UCSD-AML1 (cell line): Measurements from ENCODE around the gene RASL10B.

Experiments used
- DNase-seq: peaks from one replicate; lab custom pipeline; 2025; ENCODE audit not compliant: unreplicated experiment; lab: John Stamatoyannopoulos, UW

RASL10B gene

DNA sequence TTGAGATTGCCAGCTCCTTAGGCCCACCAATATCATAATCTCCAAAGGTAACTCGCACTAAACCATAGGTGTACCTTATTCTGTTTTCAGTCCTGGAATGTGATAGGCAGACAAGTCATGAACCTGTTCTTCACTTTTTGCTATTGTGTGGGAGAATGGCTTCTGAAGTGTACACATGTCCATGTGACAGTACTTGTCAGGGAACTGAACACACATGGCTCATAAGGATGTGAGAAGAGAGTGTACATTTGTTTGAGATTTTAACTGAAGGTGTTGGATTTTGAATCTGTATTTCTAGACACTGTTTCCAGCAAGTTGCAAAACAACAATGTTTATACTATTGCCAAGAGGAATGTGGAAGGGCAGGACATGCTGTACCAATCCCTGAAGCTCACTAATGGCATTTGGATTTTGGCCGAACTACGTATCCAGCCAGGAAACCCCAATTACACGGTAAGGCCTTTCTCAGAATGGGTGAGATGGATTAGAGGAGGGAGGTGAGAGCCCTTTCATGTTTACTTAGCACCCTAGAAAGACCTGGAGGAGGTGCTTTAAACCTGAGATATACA is 14.5 kb upstream of the RASL10B start:
- no peak for DNase-seq

DNA sequence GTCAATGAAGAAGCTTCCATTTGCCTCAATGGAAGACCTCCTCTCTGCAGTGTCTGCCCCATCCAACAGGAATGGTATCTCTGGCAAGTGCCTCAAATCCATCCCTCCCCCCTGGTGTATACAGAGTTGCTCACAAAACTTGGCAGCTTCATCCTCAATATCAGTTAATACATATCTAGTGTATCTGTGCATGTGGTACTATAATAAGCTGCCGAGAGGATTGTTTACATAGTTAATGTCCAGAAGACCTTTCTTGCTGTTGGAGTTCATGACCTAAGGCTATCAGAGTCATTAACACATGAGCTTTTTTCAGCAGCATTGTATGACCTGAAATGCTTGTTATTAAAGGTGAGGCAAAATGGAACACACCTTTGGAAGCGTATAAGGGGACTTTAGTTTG is 14.0 kb upstream of the RASL10B start:
- no peak for DNase-seq

DNA sequence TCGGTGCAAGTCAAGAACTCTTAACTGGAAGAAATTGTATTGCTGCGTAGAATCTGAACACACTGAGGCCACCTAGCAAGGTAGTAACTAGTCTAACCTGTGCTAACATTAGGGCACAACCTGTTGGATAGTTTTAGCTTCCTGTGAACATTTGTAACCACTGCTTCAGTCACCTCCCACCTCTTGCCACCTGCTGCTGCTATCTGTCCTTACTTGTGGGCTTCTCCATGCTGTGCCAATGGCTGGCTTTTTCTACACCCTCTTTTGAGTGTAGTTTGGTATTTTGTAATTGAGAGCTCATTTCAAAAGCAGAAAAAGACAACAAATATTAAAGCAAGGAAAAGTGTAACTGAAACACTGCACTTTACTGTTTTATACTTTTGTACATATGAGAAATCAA is 7.7 kb upstream of the RASL10B start:
- no peak for DNase-seq

DNA sequence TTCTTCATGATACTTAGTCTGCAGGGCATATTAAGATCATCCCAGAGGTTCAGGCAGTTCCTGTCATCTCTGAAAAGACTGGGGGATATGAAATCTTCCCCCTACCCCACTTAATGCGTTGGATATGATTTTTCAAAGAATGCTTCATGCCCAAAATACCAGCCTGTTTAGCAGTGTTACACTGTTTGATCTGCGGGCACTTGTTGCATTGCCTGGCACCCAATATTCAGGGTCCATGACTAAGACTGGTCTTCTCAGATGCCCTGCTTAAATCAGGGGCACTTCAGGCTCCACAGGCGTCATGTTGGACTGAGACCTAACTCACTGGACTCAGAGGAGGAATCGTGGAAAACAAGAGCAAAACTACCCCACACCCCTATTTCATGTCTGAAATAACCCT is 6.4 kb upstream of the RASL10B start:
- no peak for DNase-seq

DNA sequence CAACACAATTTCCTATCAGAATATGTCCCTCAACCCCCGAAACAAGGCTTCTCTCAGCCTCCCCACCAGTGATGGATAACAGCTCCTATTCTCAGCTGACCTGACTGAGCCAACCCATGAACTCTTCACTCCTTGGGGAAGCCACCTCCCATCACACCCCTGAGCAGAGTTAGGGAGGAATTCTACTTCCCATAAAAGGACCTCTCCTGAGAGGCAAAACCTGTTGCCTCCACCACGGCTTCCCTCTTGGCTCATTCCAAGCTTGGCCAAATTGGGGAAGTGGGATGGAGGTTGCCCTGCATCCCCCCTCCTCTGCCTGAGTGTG is 5.7 kb upstream of the RASL10B start:
- no peak for DNase-seq

DNA sequence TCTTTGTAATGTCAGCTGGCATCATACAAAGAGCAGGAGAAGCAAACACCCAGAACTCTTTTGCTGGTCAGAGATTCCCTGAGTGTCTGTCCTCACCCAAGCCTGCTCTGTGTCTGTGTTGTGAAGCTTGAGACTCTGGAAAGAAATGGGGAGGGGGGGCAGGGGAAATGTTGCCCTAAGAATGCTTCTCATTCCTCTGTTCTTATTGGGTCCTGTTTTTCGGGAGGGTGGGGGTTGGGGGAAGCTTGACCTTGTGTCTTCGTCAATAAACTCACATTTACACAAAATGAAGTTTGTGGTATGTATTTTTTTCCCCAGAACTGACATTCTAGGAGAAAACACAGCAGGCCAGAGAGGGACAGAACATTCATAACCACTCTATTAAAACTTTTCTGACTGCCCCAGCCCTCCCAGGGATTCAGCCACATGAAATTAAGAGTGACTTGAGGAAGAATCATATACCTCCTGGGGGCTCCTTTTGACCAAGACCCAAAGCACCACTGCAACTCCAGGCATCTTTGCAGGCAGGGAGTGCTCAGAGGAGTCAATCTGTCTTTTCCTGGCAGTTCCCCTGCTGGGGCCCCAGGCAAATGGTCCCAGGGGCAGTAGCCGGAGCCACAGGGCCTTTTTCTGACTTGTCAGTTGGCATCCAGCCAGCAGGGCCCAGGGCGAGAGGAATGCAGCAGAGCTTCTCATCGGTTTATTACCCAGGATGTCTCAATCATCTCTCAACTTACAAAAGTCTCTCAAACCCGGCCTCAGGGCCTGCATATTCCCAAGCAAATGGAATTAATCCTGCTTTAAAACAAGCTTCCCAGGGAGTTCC is 5.1 kb upstream of the RASL10B start:
- DNase-seq = no peak

DNA sequence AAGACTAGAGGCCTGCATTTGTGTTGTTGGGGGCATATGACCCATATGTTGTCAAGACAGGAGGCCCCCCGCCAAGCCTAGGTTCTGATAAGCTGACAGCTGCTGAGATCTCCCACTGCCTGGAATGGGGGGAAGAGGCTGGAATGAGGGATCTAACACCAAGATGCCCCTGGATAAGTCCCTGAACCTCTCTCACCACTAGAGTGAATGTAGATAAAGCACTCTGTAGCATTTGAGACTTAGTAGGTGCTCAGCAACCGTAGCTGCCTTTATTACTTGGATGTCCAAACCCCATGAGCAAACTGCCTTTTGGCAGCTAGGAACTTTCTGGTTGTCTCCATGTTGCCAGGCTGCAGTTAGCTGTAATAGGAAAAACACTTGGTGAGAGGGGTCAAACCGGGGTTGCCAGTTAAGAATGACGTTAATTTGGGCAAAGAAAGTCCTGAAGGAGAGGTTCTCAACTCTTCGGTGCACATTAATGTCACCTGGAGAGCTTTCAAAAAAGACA is 4.4 kb upstream of the RASL10B start:
- no peak for DNase-seq

DNA sequence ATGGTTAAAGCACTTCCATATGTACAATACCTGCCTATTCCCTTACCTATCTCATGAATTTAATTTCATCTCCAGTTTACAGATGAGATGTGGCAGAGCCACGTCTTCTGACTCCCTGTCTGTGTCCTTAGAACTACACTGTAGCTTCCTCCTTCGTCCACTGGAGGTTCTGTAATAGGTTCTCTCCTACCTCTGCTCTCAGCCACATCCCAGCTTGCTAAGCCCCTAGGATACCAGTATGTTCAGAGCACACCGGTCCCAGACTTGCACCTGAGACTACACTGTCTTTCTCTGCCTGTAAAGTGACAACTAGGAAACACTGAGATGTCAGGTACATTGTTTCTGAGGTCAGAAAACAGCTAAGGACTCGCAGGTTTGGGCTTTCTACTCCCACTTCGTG is 3.8 kb upstream of the RASL10B start:
- no peak for DNase-seq

DNA sequence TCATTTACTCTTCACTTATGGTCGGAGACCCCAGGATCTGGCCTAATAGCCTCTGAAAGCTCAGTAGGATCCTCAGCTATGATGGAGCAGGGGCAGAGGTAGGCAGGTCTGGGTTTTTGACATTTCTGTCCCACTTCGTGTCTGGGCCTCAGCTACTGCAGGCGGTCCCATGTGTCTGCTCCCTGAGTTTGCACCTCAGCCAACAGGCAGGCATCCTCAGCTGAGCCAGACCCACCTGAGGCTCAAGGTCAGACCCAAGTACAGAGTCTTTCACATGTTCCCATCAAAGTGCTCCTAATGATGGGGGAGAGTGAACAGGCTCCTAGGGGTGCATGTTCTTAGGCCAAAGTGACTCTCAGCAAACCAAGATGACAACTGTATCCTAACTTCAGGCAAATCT is 2.9 kb upstream of the RASL10B start:
- DNase-seq = no peak

DNA sequence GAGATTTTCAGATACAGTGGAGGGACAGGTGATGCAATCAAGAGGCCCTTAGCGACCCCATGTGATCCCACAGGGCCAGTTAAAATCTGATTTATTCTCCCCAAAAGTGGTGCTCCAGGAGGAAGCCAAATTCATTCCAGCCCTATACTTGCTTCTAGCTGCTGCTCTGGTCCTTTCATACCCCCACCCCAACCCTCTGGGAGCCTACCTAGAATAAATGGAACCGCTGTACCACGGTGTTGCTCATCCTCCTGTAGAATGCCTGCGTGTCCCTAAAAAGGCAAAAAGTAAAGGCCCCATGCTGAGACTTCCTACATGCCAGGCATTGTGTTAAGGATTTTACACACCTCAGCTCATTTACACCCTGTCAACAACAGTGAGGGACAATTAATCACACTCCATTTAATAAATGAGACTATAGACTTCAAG is 2.0 kb upstream of the RASL10B start:
- DNase-seq = no peak

DNA sequence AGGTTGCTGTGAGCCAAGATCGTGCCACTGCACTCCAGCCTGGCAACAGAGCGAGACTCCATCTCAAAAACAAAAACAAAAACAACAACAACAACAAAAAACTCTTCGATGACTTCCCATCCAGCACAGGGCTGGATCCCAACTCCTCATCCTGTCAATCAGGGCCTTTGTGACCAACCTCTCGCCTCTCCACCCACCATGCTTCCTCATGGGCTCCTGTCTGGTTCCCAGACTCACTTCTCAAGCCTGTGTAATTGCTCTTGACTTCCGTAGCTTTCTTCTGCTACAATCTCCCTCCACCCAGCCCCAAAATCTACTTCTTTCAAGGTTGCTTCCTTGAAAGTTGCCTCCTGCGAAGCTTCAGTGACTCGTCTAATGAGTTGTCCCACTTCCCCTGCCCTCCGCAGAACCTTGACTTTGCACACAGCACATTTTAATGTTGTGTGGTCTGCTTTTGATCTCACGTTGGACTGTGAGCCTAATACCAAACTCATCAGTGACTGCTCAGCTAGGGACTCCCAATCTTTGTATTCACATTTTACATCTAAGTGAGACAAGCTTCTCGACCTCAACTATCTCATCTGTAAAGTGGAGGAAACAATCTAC is 936 bp upstream of the RASL10B start:
- DNase-seq = no peak

DNA sequence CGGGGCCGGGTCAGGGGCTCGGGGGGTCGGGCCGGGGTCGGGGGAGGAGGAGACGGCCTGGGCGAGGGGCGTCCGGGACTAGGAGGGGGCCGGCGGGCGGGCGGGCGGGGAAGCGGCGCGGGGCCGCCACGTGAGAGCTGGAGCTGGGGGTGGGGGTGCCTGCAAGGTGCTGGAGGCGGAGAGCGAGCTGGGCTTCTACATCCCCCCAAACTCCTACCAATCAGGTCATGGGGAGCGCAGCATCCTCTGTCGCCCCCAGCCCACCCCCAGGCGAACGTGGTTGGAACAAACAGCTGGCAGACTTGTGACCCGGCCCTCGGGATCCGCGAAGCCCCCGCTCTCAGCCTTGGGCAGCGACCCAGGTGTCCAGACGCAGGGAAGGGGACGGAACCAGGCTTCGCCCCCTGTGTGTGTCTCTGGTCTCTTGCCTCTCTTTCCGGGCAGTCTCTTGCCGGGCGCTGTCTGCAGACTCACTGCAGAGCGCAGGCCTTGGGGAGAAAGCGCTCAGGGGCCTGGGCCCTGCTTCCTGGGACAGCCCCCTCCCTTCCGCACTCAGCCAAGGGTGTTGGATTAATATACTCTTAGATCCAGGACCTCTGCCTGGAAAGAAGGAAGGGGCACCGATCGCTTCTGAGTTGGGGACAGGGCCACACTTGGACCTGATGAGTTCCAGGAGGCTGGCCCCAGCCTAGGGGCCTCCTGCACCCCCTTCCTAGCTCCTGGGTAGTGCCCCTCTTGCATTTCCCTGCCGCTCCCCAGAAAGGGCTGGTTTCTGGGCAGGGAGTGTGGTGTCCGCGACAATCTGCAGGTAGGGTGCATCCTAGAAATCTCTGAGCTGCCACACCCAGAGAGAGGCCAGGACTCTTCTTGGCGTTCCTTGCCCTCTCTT is 722 bp downstream of the RASL10B start:
- DNase-seq = no peak

DNA sequence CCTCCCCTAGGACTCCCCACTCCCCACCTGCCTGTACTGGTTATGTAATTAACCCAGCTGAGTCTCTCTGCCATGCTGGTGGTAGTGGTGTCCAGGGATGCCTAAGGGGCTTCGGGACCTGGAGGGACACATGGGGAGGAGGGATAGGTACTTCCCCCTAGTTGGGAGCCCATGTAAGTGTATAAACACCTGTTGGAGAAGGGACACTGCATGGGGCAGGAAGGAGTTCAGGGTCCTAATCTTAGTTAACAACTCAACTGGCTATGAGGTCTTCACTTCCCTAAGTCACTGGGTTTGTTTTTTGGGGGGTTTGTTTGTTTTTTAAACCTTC is 1.3 kb downstream of the RASL10B start:
- DNase-seq = no peak

DNA sequence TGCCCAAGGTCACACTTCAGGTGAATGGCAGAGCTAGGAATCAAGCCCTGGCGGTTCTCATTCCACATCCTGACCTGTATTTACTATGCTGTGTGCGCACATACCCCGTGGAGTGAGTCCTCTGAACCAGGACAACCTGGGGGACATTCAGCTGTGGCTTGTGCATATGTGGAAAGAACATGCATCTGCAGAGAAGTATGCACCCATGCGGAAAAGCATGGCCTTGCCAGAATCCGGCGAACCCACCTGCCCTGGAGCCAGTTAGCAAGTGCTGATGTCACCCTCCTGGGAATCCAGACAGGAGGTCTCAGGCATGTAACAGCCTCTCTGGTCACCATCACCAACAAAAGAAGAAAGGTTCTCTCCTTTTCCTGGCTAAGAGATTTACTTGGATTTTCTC is 1.9 kb downstream of the RASL10B start:
- DNase-seq = no peak

DNA sequence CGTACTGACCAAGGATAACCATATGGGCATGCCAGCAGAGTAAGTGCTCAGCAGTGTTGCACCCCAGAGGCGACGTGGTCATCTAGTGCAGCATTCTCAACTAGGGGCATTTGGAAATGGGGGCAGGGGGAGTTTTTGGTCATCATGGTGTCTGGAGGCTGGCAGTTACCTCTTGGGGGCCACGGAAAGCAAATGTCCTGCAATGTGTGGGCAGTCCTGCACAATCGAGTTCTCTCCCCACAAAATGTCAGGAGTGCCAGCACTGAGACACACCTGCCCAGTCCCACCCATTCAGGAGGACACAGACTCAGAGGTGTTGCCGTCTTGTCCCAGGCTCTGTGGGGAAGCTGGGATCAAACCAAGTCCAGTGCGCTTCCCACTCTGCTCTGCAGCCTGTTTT is 3.0 kb downstream of the RASL10B start:
- DNase-seq = no peak

DNA sequence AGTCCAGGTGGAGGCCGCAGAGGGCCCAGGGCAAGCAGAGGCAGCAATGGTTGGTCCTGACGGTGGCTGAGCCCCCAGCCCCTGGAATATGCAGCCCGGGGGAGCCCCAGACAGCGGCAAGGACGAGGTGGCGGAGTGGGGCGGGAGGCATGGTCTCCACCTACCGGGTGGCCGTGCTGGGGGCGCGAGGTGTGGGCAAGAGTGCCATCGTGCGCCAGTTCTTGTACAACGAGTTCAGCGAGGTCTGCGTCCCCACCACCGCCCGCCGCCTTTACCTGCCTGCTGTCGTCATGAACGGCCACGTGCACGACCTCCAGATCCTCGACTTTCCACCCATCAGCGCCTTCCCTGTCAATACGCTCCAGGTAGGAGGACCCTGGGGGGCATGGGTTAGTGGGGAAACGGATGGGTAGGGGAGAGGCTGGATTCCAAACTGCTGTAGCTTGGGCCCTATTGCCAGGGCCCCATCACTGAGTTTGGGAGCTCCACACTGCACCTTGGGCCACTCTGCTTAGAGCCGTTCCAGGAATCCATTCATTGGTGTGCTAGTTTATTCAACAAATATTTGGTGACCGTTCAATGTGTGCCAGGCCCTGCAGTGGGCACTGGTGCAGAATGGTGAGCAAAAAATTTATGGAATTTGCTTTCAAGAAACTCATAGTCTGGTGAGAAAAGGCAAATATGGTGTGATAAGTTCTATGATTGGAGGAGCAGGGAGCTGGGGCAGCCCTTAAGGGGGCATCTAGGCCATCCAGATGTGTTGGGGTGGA is 3.8 kb downstream of the RASL10B start:
- no peak for DNase-seq

DNA sequence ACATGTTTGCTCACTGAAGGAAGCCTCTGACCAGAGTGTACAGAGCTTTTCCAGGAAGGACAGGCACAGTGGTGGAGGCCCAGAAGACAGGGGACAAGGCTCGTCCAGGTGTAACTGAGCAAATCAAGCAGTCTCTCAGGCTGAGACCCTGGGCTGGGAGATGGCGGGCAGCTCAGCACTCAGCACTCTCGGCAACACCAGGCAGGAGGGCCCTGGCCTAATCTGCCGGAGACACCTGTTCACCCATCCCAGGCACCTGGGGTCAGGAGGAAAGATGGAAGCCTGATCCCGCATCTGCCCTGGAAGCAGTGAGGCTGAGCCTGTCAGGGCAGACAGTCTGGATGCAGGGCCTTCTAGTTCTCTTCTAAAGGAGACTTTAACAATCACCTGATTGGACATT is 4.8 kb downstream of the RASL10B start:
- DNase-seq = no peak

DNA sequence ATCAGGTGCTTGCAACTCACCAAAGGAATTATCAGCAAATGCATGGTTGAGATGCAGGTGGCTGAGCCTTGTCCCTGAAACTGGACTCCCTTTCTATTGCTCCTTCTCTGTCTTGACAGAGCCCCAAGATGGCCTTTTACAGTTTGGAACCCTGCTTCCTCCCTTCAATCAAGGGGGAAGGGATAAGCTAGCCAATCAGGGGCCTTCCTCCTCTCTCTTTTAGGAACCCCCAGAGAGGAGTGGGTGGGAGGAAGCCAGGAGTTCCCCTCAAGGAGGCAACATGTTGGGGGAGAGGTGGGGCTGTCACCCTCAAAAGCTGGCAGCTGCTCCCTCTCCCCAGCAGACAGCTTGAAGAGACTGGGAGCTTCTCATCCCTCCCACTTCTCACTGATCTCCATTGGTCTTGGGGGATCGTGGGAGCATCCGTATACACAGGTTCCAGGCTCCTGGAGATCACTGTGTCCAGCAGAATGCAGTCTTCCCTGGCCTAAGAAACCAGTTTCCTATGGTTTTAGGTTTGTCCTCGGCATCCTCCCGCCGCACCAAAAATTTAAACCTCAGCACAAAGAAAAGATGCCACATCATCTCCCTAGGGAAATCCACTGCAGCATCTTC is 7.2 kb downstream of the RASL10B start:
- DNase-seq = no peak

DNA sequence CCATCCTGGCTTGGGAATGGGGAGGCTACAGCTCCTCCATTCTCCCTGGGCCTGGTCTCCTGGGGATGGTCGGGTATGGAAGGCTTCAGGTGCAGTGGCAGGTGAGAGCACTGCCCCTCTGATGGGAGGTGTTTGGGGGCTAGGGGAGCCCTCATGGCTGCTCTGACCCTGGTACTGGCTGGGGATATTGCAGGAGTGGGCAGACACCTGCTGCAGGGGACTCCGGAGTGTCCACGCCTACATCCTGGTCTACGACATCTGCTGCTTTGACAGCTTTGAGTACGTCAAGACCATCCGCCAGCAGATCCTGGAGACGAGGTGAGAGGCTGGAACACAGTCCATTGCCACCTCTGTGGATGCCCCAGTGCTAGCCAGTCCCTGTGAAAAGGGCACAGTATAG is 8.8 kb downstream of the RASL10B start:
- DNase-seq = no peak
